ENCODE results near the gene PAM16.

The PAM16 gene

DNA sequence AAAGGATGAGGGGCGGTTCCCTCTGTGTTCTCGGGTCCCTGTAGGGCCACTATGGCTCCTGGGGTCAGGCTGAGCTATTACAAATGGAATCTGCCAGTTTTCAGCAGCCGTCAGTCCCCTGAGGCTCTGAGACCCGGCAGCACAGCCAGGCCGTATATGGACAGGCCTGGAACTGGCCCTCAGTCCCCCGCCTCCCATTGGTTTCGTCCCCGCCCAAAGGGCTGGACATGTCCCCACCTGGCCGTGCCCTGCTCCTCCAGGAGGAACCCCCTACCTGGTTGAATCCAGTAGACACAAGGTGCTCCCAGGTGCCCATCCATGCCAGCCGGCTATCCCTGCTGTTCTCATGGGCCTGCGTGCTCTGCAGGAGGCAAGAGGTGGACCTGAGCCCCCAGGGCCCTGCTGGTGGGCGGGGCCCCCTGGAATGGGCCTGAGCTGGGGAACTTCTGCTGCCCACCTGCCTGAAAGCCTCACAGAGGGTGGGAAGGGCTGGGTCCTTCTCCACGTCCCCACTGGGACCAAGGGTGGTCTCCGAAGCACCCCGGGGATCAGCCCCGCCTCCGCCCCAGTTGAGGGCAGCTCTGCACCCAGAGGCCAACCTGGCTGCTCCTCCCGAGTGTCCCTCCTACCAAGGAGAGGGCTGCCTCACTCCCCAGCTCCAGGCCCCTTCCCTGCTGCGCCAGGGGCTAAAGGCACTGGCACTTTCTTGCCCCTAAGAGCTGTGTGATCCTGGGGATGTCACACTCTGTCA lies 37.3 kb upstream of the PAM16 start:
- Histone ChIP-seq H2AK5ac (ENCODE audit: low read length) (no peak overlapping the region), H3K18ac (ENCODE audit: low read length) (peak overlapping the region; percentile 7), H3K79me2 (ENCODE audit: control insufficient read depth, insufficient read depth, low read length) (no peaks in the 10 kb centered on the region), H3K56ac (ENCODE audit: low read length) (peak overlapping the region; percentile 0), H3K27ac (ENCODE audit: low read depth, low read length) (no peak overlapping the region), H3K4me2 (ENCODE audit: low read length) (no peak overlapping the region), H2BK15ac (replicated peaks; ENCODE audit: low read depth) (no peak overlapping the region), H4K8ac (ENCODE audit: low read depth, low read length) (no peak overlapping the region), H3K4me3 (ENCODE audit: low read length) (no peak overlapping the region), H3K36me3 (ENCODE audit: control insufficient read depth, insufficient read depth, low read length) (no peaks in the 10 kb centered on the region), H3K9ac (ENCODE audit: low read length) (no peak overlapping the region), H3K4ac (ENCODE audit: low read depth, low read length) (no peak overlapping the region), H4K5ac (ENCODE audit: low read length) (no peak overlapping the region), H3K23ac (ENCODE audit: low read length) (no peak overlapping the region), H2BK5ac (ENCODE audit: low read length) (no peak overlapping the region), H3K4me1 (ENCODE audit: control insufficient read depth, low read depth, low read length) (peaks cover 16% of the 10 kb centered on the region), H2BK120ac (ENCODE audit: low read depth, low read length) (no peak overlapping the region), H3K27me3 (ENCODE audit: insufficient read depth, low read length, poor library complexity) (no peaks in the 10 kb centered on the region), H3K79me1 (ENCODE audit: low read length) (no peaks in the 10 kb centered on the region)
- no CpG with 5 or more reads among the region's 19 CpGs for WGBS (ENCODE audit: extremely low coverage, insufficient coverage, low lambda C conversion rate)
- peak; percentile 85 for DNase-seq

- Histone ChIP-seq H3K27me3 (ENCODE audit: insufficient read depth, low read length, poor library complexity) (no peaks in the 10 kb centered on the region), H2BK15ac (replicated peaks; ENCODE audit: low read depth) (no peak overlapping the region), H3K56ac (ENCODE audit: low read length) (peak overlapping the region; percentile 59), H2AK5ac (ENCODE audit: low read length) (no peak overlapping the region), H2BK120ac (ENCODE audit: low read depth, low read length) (no peak overlapping the region), H4K8ac (ENCODE audit: low read depth, low read length) (no peak overlapping the region), H3K4ac (ENCODE audit: low read depth, low read length) (no peak overlapping the region), H3K4me2 (ENCODE audit: low read length) (no peak overlapping the region), H4K5ac (ENCODE audit: low read length) (no peak overlapping the region), H2BK5ac (ENCODE audit: low read length) (no peak overlapping the region), H3K79me1 (ENCODE audit: low read length) (no peaks in the 10 kb centered on the region), H3K18ac (ENCODE audit: low read length) (no peak overlapping the region), H3K27ac (ENCODE audit: low read depth, low read length) (no peak overlapping the region), H3K23ac (ENCODE audit: low read length) (no peak overlapping the region), H3K4me3 (ENCODE audit: low read length) (no peak overlapping the region), H3K36me3 (ENCODE audit: control insufficient read depth, insufficient read depth, low read length) (no peaks in the 10 kb centered on the region), H3K9ac (ENCODE audit: low read length) (no peak overlapping the region), H3K79me2 (ENCODE audit: control insufficient read depth, insufficient read depth, low read length) (no peaks in the 10 kb centered on the region), H3K4me1 (ENCODE audit: control insufficient read depth, low read depth, low read length) (peaks cover 11% of the 10 kb centered on the region)
- WGBS (ENCODE audit: extremely low coverage, insufficient coverage, low lambda C conversion rate): no CpG with 5 or more reads among the region's 20 CpGs
- no peak for DNase-seq
These were observed 36.7 kb upstream of the PAM16 start for GRCh38 chr16:4387781-4388180.

DNA sequence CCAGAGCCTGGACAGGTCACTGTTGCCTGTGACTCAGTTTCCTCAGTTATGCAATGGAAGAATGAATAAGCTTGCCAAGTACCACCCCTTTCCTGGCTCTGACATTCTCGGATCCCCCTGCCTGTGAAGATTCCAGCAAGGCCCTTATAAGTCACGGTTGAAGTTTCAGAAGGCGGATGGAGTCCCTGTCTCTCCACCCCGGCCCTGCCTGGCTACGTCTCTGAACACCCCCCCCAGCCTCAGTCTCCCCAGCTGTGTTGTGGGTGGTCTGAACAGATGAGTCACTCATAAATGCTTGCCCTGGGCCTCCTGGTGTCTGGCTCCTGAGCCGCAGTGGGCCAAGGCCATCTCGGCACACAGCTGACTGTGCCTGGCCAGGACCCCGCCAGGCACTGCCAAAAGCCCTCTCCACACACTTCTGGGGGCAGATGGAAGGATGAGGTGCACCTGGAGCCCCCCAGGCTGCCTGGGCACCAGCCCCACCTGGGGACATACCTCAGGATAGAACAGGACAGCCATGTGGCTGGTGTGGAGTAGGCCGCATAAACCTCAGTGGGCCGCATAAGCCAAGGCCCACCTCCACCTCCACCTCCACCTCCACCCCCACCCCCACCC lies 35.9 kb upstream of the PAM16 start:
- WGBS (ENCODE audit: extremely low coverage, insufficient coverage, low lambda C conversion rate): no CpG with 5 or more reads among the region's 10 CpGs
- Histone ChIP-seq H2BK120ac (ENCODE audit: low read depth, low read length) (no peak overlapping the region), H4K8ac (ENCODE audit: low read depth, low read length) (no peak overlapping the region), H3K27me3 (ENCODE audit: insufficient read depth, low read length, poor library complexity) (no peaks in the 10 kb centered on the region), H3K79me1 (ENCODE audit: low read length) (no peaks in the 10 kb centered on the region), H3K23ac (ENCODE audit: low read length) (no peak overlapping the region), H3K18ac (ENCODE audit: low read length) (no peak overlapping the region), H2AK5ac (ENCODE audit: low read length) (no peak overlapping the region), H2BK5ac (ENCODE audit: low read length) (no peak overlapping the region), H3K56ac (ENCODE audit: low read length) (peak overlapping the region; percentile 2), H3K36me3 (ENCODE audit: control insufficient read depth, insufficient read depth, low read length) (no peaks in the 10 kb centered on the region), H4K5ac (ENCODE audit: low read length) (no peak overlapping the region), H3K79me2 (ENCODE audit: control insufficient read depth, insufficient read depth, low read length) (no peaks in the 10 kb centered on the region), H3K9ac (ENCODE audit: low read length) (no peak overlapping the region), H3K27ac (ENCODE audit: low read depth, low read length) (no peak overlapping the region), H3K4ac (ENCODE audit: low read depth, low read length) (no peak overlapping the region), H2BK15ac (replicated peaks; ENCODE audit: low read depth) (no peak overlapping the region), H3K4me2 (ENCODE audit: low read length) (no peak overlapping the region), H3K4me3 (ENCODE audit: low read length) (no peak overlapping the region), H3K4me1 (ENCODE audit: control insufficient read depth, low read depth, low read length) (peaks cover 6% of the 10 kb centered on the region)
- DNase-seq: no peak

- WGBS (ENCODE audit: extremely low coverage, insufficient coverage, low lambda C conversion rate): no CpG with 5 or more reads among the region's 8 CpGs
- Histone ChIP-seq H2BK15ac (replicated peaks; ENCODE audit: low read depth) (no peak overlapping the region), H3K9ac (ENCODE audit: low read length) (no peak overlapping the region), H2BK120ac (ENCODE audit: low read depth, low read length) (no peak overlapping the region), H3K4me2 (ENCODE audit: low read length) (no peak overlapping the region), H4K5ac (ENCODE audit: low read length) (no peak overlapping the region), H2BK5ac (ENCODE audit: low read length) (no peak overlapping the region), H3K79me1 (ENCODE audit: low read length) (no peaks in the 10 kb centered on the region), H3K79me2 (ENCODE audit: control insufficient read depth, insufficient read depth, low read length) (no peaks in the 10 kb centered on the region), H3K4me3 (ENCODE audit: low read length) (no peak overlapping the region), H3K56ac (ENCODE audit: low read length) (no peak overlapping the region), H3K27ac (ENCODE audit: low read depth, low read length) (no peak overlapping the region), H3K27me3 (ENCODE audit: insufficient read depth, low read length, poor library complexity) (no peaks in the 10 kb centered on the region), H3K36me3 (ENCODE audit: control insufficient read depth, insufficient read depth, low read length) (no peaks in the 10 kb centered on the region), H3K18ac (ENCODE audit: low read length) (no peak overlapping the region), H2AK5ac (ENCODE audit: low read length) (no peak overlapping the region), H3K4me1 (ENCODE audit: control insufficient read depth, low read depth, low read length) (peaks cover 6% of the 10 kb centered on the region), H3K4ac (ENCODE audit: low read depth, low read length) (no peak overlapping the region), H3K23ac (ENCODE audit: low read length) (no peak overlapping the region), H4K8ac (ENCODE audit: low read depth, low read length) (no peak overlapping the region)
- no peak for DNase-seq
These were observed 35.3 kb upstream of the PAM16 start for GRCh38 chr16:4386451-4386805.

- Histone ChIP-seq H4K5ac (ENCODE audit: low read length) (no peak overlapping the region), H2BK5ac (ENCODE audit: low read length) (no peak overlapping the region), H3K79me1 (ENCODE audit: low read length) (no peaks in the 10 kb centered on the region), H3K9ac (ENCODE audit: low read length) (no peak overlapping the region), H3K4me1 (ENCODE audit: control insufficient read depth, low read depth, low read length) (peaks cover 6% of the 10 kb centered on the region), H3K56ac (ENCODE audit: low read length) (no peak overlapping the region), H3K4ac (ENCODE audit: low read depth, low read length) (no peak overlapping the region), H3K36me3 (ENCODE audit: control insufficient read depth, insufficient read depth, low read length) (no peaks in the 10 kb centered on the region), H4K8ac (ENCODE audit: low read depth, low read length) (no peak overlapping the region), H2BK120ac (ENCODE audit: low read depth, low read length) (no peak overlapping the region), H2BK15ac (replicated peaks; ENCODE audit: low read depth) (no peak overlapping the region), H3K4me2 (ENCODE audit: low read length) (no peak overlapping the region), H3K27ac (ENCODE audit: low read depth, low read length) (no peak overlapping the region), H3K79me2 (ENCODE audit: control insufficient read depth, insufficient read depth, low read length) (no peaks in the 10 kb centered on the region), H3K27me3 (ENCODE audit: insufficient read depth, low read length, poor library complexity) (no peaks in the 10 kb centered on the region), H2AK5ac (ENCODE audit: low read length) (no peak overlapping the region), H3K23ac (ENCODE audit: low read length) (no peak overlapping the region), H3K4me3 (ENCODE audit: low read length) (no peak overlapping the region), H3K18ac (ENCODE audit: low read length) (no peak overlapping the region)
- no CpG with 5 or more reads among the region's 11 CpGs for WGBS (ENCODE audit: extremely low coverage, insufficient coverage, low lambda C conversion rate)
- DNase-seq: no peak
These were observed 34.8 kb upstream of the PAM16 start for GRCh38 chr16:4385789-4386450.

All from mesendoderm (in vitro differentiated cells).